Measurements from ENCODE around the gene NMNAT3.

DNA sequence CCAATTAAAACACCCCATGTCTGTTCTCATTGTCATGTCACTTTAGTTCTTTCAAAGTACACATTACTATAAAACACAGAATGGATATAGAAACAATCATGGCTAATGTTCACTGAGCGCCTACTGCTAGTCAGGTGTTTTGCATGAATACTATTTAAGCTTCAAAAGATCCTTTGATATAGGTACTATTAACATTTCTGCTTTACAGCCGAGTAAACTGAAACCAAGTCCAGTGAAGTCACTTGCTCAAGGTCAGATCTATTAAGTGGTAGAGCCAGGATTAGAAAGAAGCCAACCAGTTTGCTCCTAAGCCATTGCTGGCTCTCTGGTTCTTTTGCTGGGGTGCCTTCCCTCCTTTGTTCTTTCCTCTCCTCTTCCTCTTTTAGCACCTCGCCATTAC, 32.4 kb upstream of the NMNAT3 start:
- TF ChIP-seq ZNF70 (CRISPR knock-in tag; IDR thresholded peaks at IDR 0.05) (no peak), ESRRG (CRISPR knock-in tag; IDR thresholded peaks at IDR 0.05) (no peak), ZNF8 (CRISPR knock-in tag; IDR thresholded peaks at IDR 0.05) (no peak)

Data from SK-N-SH treated with all-trans-retinoic acid at 6 μM for 48 hours (cell line).